Measurements from ENCODE around the gene PDPK1.
"Not testable (repeated sequence)": the region's sequence is repeated elsewhere in the genome, so short reads cannot be mapped to it uniquely, and the experiment has no call there.

PDPK1 gene

DNA sequence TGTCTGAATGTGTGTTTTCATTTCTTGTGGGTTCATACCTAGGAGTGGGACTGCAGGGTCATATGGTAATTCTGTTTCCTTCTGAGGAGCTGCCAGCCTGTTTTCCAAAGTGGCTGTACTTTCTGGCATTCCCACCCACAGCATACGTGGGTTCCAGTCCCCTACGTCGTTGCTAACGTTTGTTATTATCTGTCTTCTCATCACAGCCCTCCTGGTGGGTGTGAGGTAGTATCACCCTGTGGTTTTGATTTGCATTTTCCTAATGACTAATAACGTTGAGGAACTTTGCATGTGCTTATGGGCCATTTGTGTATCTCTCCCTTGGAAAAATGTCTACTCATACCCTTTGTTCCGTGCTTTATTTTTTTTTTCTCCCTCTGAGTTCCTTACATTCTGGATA, 89.3 kb downstream of the PDPK1 start:
- H3K27me3 ChIP-seq, H3K4me2 ChIP-seq, H3K9me3 ChIP-seq, H3K36me3 ChIP-seq, H3K27ac ChIP-seq, H3K4me1 ChIP-seq, H3K4me3 ChIP-seq, H3K9ac ChIP-seq, H4K20me1 ChIP-seq: not testable (repeated sequence)

DNA sequence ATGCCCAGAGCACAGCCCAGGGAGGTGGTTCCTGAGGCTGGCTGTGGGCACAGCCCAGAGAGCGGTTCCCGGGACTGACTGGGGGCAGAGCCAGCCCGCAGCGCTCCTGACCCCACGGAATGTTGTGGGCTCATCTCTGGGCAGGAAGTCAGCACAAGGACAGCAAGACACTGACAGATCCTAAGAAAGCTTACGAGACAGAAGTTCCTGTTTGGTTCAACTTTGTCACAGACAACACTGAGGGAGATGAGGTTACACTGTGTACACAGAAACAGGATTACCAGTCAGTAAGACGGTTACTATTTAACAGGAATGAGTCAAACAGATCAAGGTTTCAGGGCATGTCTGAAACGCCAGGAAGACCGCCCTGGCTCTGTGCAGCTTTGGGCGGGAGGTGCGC, 93.4 kb downstream of the PDPK1 start:
- not testable (repeated sequence) for H3K4me3 ChIP-seq, H3K9ac ChIP-seq

DNA sequence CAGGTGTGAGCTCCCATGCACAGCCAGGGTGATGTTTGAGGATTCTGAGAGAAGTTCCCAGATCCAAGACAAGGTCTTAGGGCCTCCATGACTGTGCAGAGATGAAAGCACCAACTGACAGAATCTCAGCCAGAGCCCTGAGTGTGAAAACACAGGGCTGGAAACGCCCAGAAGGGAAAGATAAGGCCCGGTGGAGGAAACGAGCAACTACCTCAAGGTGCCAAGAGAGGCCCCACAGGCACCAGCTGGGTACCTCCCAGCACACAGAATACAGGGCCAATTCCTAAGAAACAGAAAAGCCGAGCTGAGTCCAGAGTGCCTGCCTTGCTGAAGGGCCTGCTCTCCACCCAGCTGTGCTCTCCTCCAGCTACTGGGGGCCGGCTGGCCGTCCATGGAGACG, 94.5 kb downstream of the PDPK1 start:
- not testable (repeated sequence) for H3K36me3 ChIP-seq, H3K4me2 ChIP-seq, H3K4me3 ChIP-seq, H3K27me3 ChIP-seq, H3K9ac ChIP-seq, H4K20me1 ChIP-seq, H3K9me3 ChIP-seq, H3K27ac ChIP-seq, H3K4me1 ChIP-seq

More for the DNA sequence above, 93.4 kb downstream of the PDPK1 start:
- not testable (repeated sequence) for H3K4me2 ChIP-seq, H4K20me1 ChIP-seq, H3K27me3 ChIP-seq, H3K36me3 ChIP-seq, H3K4me1 ChIP-seq, H3K9me3 ChIP-seq, H3K27ac ChIP-seq

DNA sequence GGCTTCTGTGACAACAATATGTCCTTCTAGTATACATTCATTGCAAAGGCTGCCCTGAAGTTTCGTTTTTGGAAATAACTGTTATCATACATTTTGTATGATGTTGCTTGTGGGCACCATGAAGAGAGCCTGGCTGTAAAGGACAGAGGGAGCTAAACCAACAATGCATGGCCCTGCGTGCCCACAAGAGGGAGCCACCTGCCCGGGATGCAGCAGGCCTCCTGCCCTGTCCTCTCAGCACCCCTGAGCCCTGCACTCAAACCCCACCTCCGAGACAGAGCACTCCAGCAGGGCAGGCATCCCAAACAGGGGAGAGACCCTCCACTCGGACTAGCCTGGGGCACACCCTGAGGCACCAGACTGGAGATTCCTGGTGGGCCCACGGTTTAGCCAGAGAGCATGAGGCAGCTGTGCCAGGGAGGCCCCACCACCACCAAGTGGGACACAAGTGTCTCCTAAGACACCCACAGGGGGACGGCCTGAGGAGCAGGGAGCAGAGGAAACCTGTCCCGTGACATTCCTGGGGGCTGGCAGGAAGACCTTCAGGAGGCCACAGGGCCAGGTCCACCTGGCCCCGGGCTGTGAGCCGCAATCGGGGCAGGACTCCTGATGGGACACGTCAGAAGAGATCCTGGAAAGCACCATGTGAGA, 101.4 kb downstream of the PDPK1 start:
- H3K27ac ChIP-seq, H3K36me3 ChIP-seq: not testable (repeated sequence)

DNA sequence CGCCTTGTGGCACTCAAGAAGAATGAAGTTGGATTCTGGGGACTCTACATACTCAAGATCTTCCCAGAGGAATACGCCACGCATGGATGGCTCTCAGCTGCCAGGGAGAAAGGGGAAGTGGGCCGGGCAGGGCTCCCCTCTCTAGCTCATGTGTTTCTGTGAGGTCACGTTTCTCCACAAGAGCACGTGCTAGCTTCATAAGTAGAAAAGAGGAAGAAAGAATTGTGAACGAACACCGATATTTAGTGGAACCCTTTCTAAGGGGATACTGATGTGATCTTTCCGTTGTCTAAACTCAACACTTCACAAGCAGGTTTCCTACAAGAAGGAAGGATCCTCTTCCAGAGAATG, 101.9 kb downstream of the PDPK1 start:
- not testable (repeated sequence) for H3K9ac ChIP-seq, H3K27me3 ChIP-seq, H3K27ac ChIP-seq, H3K4me1 ChIP-seq, H3K9me3 ChIP-seq, H3K4me3 ChIP-seq, H4K20me1 ChIP-seq, H3K36me3 ChIP-seq
- peak overlapping the region; percentile 36; the same call in 1 of the 2 replicates for H3K4me2 ChIP-seq

More for the DNA sequence above, 101.4 kb downstream of the PDPK1 start:
- not testable (repeated sequence) for H3K9me3 ChIP-seq, H3K27me3 ChIP-seq, H3K9ac ChIP-seq, H3K4me3 ChIP-seq, H3K4me1 ChIP-seq, H4K20me1 ChIP-seq
- peak overlapping the region; percentile 36; the same call in 1 of the 2 replicates for H3K4me2 ChIP-seq

DNA sequence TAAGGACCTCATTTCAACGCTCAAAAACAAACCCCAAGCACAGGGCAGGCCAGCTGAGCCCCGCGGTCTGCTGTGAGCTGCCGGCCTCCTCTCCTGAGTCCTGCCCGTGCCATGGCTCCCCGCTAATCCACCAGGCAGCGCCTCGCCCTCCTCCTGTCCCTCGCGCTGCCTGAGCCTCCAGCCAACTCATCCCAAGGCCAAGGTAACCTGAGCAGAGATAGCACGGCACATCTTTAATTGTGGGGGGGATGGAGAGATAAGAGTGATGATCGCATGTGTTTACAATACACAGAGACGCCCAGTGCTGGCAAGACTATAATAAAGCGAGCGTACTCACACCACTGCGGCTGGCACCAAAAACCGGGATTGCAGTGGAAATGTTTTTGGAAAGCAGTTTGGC, 104.7 kb downstream of the PDPK1 start:
- not testable (repeated sequence) for H3K9me3 ChIP-seq, H3K27me3 ChIP-seq, H3K9ac ChIP-seq, H3K36me3 ChIP-seq, H4K20me1 ChIP-seq, H3K4me2 ChIP-seq, H3K4me3 ChIP-seq, H3K27ac ChIP-seq, H3K4me1 ChIP-seq

DNA sequence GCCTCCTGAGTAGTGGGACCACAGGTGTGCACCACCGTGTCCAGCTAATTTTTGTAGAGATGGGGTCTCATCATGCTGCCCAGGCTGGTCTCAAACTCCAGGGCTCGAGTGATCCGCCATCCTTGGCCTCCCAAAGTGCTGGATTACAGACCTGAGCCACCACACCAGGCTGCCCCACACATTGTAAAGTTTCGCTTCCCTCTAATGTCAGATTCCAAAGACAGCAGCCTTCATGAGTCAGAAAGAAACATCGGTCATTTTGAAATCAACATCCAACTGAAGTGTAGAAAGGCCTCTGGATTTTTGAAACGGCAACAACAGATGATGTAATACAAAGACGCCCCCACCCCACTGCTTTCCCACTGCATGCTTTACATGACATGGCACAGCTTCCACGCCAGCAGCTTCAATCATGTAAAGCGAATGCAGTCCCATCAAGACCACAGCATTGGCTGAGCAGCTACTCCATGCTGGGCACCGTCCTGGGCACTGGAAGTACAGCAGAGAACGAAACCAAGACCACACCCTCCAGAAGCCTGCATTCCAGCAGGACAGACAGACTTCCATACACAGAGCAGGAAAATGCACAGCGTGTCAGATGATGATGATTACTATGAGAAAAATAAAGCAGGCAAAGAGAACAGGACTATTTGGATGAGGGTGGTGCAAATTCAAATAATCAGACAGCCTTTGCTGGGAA, 107.1 kb downstream of the PDPK1 start:
- H3K9ac ChIP-seq, H3K36me3 ChIP-seq, H3K4me3 ChIP-seq, H3K4me2 ChIP-seq, H3K9me3 ChIP-seq, H3K27ac ChIP-seq, H4K20me1 ChIP-seq, H3K27me3 ChIP-seq, H3K4me1 ChIP-seq: not testable (repeated sequence)

DNA sequence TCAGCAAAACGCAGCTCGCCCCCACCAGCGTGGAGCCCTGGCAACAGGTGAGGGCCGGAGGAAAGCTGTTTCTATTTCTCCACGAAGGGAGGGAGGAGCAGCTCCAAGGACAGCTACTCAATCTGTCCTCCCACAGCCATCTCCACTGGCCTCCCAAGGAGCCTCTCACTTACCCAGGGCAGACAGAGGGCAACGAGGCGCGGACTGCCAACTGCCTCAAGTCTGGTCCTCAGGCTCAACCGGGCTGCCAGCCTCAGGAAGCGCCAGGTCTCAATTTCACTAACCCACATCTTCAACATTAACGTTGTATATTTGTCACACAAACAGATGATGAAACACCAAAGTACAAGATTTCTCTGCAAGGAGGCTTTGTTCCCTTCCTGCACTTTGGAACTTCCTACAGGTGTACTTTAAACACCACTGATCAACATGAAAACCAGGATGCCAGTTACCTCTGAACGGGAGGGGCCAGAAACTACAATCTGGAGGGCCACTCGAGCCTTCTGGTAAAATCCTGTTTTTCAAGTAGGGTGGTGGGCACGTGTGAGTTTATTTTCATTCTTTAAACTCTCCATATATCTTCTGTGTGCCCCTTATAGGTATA, 113.5 kb downstream of the PDPK1 start:
- H3K4me1 ChIP-seq, H4K20me1 ChIP-seq, H3K4me2 ChIP-seq, H3K36me3 ChIP-seq, H3K27ac ChIP-seq, H3K9ac ChIP-seq, H3K9me3 ChIP-seq, H3K4me3 ChIP-seq, H3K27me3 ChIP-seq: not testable (repeated sequence)
